HCT116 (cell line): ENCODE results near the gene OR4D9. TPM values are rescaled to one million over a fixed set of nuclear protein-coding genes. Genes with fewer than 3 reads are reported as not detected.

Source experiments
- ATAC-seq: fragments of 200-7000 bp; cut with Tn5 transposase; 2 replicates; pipeline ENCODE4 v1.9.1; 2020; ENCODE audit warnings: mild to moderate bottlenecking, moderate library complexity
- BruUV-seq: library from RNA; stranded (reverse); fragments of 400-500 nt; replicated peaks from 2 replicates; lab custom pipeline; 2021; lab: Mats Ljungman, UMichigan
- CTCF ChIA-PET: fragments of 300-600 bp; sonication (Branson Sonifier 250); formaldehyde crosslinking; loops from one replicate; lab custom pipeline; 2021; ENCODE audit warnings: antibody characterized with exemption; lab: Charles Lee
- POLR2A ChIA-PET: fragments of 300-600, 350-600 bp; sonication (Branson Sonifier 250); formaldehyde crosslinking; loops from one replicate; lab custom pipeline; 2021; ENCODE audit warnings: antibody characterized with exemption; lab: Charles Lee
- RAD21 ChIA-PET, 2 experiments: fragments of 300-600 bp; sonication (Branson Sonifier 250); formaldehyde crosslinking; loops; one replicate each; lab custom pipeline; 2023; ENCODE audit warnings: low total read pairs in 2 of 2; ENCODE audit not compliant: uncharacterized antibody in 2 of 2, unreplicated experiment in 2 of 2, low non-redundant PET in 1 of 2; lab: Charles Lee
- DNase-seq: peaks from one replicate; pipeline ENCODE4 v3.0.0-alpha.2; 2010; ENCODE audit warnings: low read depth, low spot score
- H2AFZ ChIP-seq: fragments of 200-600 bp; shearing (Covaris generic), sonication (generic); 2 replicates; pipeline ENCODE4 v1.6.1; 2017; ENCODE audit warnings: low read depth, mixed run types, mixed read lengths, antibody characterized with exemption, low read length; ENCODE audit not compliant: poor library complexity, severe bottlenecking
- H3K27ac ChIP-seq: 2 replicates; pipeline ENCODE4 v1.5.1; 2012; ENCODE audit warnings: low read depth, low read length
- H3K27me3 ChIP-seq: fragments of 200-600 bp; sonication (generic); 2 replicates; pipeline ENCODE4 v1.6.1; 2016; ENCODE audit warnings: mixed run types, low read length, mixed read lengths; ENCODE audit not compliant: insufficient read depth
- H3K36me3 ChIP-seq, 2 experiments: fragments of 200-500 bp in 1 of 2; fragments of 200-600 bp in 1 of 2; sonication (Bioruptor generic) in 1 of 2; sonication (generic) in 1 of 2; 2 replicates each; pipeline versions ENCODE4 v1.5.1 to v1.6.1; 2014 to 2016; ENCODE audit warnings: low read length in 2 of 2, inconsistent platforms in 1 of 2, mixed read lengths in 1 of 2, mixed run types in 1 of 2; ENCODE audit not compliant: insufficient read depth in 2 of 2, control insufficient read depth in 1 of 2
- H3K4me1 ChIP-seq, 2 experiments: fragments of 200-600 bp in 1 of 2; sonication (generic) in 1 of 2; 2 replicates each; pipeline versions ENCODE4 v1.5.1 to v1.6.1; 2012 to 2017; ENCODE audit warnings: low read length in 2 of 2, inconsistent platforms in 1 of 2, mild to moderate bottlenecking in 1 of 2, mixed read lengths in 1 of 2, mixed run types in 1 of 2, moderate library complexity in 1 of 2; ENCODE audit not compliant: insufficient read depth in 2 of 2, control insufficient read depth in 1 of 2
- H3K4me2 ChIP-seq: fragments of 200-600 bp; sonication (generic); 2 replicates; pipeline ENCODE4 v1.6.1; 2017; ENCODE audit warnings: mixed run types, low read length, mixed read lengths
- H3K4me3 ChIP-seq, 2 experiments: fragments of 200-600 bp in 1 of 2; sonication (generic) in 1 of 2; replicated peaks in 1 of 2; 2 replicates each; pipeline ENCODE4 v1.5.1; 2011 to 2016; ENCODE audit warnings: low read length in 2 of 2, control low read depth in 1 of 2, low read depth in 1 of 2, mild to moderate bottlenecking in 1 of 2, mixed read lengths in 1 of 2, mixed run types in 1 of 2
- H3K79me2 ChIP-seq: fragments of 200-600 bp; sonication (generic); 2 replicates; pipeline ENCODE4 v1.6.1; 2017; ENCODE audit warnings: mild to moderate bottlenecking, mixed run types, low read length, moderate library complexity, mixed read lengths; ENCODE audit not compliant: insufficient read depth
- H3K9ac ChIP-seq: fragments of 200-600 bp; sonication (generic); 2 replicates; pipeline ENCODE4 v1.6.1; 2016; ENCODE audit warnings: low read length, mixed read lengths
- H3K9me2 ChIP-seq: fragments of 200-600 bp; sonication (generic), shearing (Covaris generic); 2 replicates; pipeline ENCODE4 v1.6.1; 2017; ENCODE audit warnings: mixed run types, mild to moderate bottlenecking, moderate library complexity; ENCODE audit not compliant: insufficient read depth
- H3K9me3 ChIP-seq, 2 experiments: fragments of 200-500 bp in 1 of 2; fragments of 200-600 bp in 1 of 2; sonication (Bioruptor generic) in 1 of 2; sonication (generic) in 1 of 2; 2 replicates each; pipeline ENCODE4 v1.6.1; 2014 to 2017; ENCODE audit warnings: low read length in 2 of 2, mixed read lengths in 2 of 2, inconsistent platforms in 1 of 2, low read depth in 1 of 2, mild to moderate bottlenecking in 1 of 2, mixed run types in 1 of 2, moderate library complexity in 1 of 2; ENCODE audit not compliant: control insufficient read depth in 1 of 2, insufficient read depth in 1 of 2
- H4K20me1 ChIP-seq: fragments of 200-600 bp; sonication (generic), shearing (Covaris generic); 2 replicates; pipeline ENCODE4 v1.6.1; 2017; ENCODE audit warnings: mixed run types, mild to moderate bottlenecking, moderate library complexity; ENCODE audit not compliant: insufficient read depth
- CEBPB ChIP-seq: IDR thresholded peaks from 2 replicates; pipeline ENCODE4 v1.6.1; 2012; ENCODE audit warnings: low read depth
- FOSL1 ChIP-seq: IDR thresholded peaks from 2 replicates; pipeline ENCODE4 v1.6.1; 2012; ENCODE audit warnings: low read depth
- POLR2AphosphoS5 ChIP-seq: IDR thresholded peaks from 2 replicates; pipeline ENCODE4 v1.6.1; 2011; ENCODE audit warnings: mild to moderate bottlenecking, low read depth, low read length, moderate library complexity
- SIN3A ChIP-seq: IDR thresholded peaks from 2 replicates; pipeline ENCODE4 v1.6.1; 2012; ENCODE audit warnings: low read depth
- SP1 ChIP-seq: IDR thresholded peaks from 2 replicates; pipeline ENCODE4 v1.6.1; 2012; ENCODE audit warnings: low read depth
- TCF7L2 ChIP-seq: IDR thresholded peaks from 2 replicates; pipeline ENCODE4 v1.7.0; 2011; ENCODE audit warnings: borderline replicate concordance, inconsistent platforms; ENCODE audit not compliant: insufficient read depth, insufficient read length; ENCODE audit errors: extremely low read depth
- ZNF274 ChIP-seq: fragments of 200-500 bp; sonication (Bioruptor generic); IDR thresholded peaks from 2 replicates; pipeline ENCODE4 v1.6.1; 2014; ENCODE audit warnings: mild to moderate bottlenecking, low read depth, low read length, inconsistent platforms
- intact Hi-C: fragments of 100-400 bp; cut with micrococcal nuclease; formaldehyde crosslinking; loops from 2 replicates; pipeline ENCODE4 v1.10.0; 2022
- total RNA-seq: library from RNA; stranded (reverse); gene quantifications from one replicate; pipeline ENCODE4 v1.2.1, GENCODE V29; 2021; ENCODE audit not compliant: unreplicated experiment
- TF ChIP-seq, protein P1 (sequence below): IDR thresholded peaks from 2 replicates; pipeline ENCODE4 v1.6.1; 2012
- TF ChIP-seq, protein P2 (sequence below), 3 experiments: fragments of 200-600 bp in 1 of 3; sonication (generic) in 1 of 3; IDR thresholded peaks in 2 of 3; conservative IDR thresholded peaks in 1 of 3; 2 replicates each; pipeline ENCODE4 v1.5.1; 2012 to 2017; ENCODE audit warnings: low read depth in 2 of 3, low read length in 2 of 3, antibody characterized with exemption in 1 of 3, borderline replicate concordance in 1 of 3, control low read depth in 1 of 3, mild to moderate bottlenecking in 1 of 3, mixed read lengths in 1 of 3, mixed run types in 1 of 3, moderate library complexity in 1 of 3; ENCODE audit not compliant: insufficient read depth in 1 of 3
- TF ChIP-seq, protein P3 (sequence below): IDR thresholded peaks from 2 replicates; pipeline ENCODE4 v1.6.1; 2012

Gene OR4D9
- total RNA-seq, 1 experiment from 2014 or later, result not detected

DNA sequence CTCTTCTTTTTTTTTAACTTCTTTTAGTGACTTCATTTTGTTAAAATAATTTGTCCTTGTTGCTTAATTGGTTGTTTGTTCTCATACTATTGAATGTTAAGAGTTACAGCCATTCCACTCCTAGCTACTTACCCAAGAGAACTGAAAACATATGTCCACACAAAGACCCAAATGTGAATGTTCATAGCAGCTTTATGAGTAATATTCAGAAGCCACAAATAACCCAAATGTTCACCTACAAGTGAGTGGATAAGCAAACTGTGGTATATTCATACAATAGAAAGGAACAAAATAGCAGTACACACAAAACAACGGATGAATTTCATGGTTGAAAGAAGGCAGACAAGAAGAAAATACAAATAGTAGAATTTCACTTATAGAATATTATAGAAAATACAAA, 9.4 kb upstream of the OR4D9 start:
- TF ChIP-seq, protein P1, sequence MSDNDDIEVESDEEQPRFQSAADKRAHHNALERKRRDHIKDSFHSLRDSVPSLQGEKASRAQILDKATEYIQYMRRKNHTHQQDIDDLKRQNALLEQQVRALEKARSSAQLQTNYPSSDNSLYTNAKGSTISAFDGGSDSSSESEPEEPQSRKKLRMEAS, result no peak
- TF ChIP-seq, protein P2, sequence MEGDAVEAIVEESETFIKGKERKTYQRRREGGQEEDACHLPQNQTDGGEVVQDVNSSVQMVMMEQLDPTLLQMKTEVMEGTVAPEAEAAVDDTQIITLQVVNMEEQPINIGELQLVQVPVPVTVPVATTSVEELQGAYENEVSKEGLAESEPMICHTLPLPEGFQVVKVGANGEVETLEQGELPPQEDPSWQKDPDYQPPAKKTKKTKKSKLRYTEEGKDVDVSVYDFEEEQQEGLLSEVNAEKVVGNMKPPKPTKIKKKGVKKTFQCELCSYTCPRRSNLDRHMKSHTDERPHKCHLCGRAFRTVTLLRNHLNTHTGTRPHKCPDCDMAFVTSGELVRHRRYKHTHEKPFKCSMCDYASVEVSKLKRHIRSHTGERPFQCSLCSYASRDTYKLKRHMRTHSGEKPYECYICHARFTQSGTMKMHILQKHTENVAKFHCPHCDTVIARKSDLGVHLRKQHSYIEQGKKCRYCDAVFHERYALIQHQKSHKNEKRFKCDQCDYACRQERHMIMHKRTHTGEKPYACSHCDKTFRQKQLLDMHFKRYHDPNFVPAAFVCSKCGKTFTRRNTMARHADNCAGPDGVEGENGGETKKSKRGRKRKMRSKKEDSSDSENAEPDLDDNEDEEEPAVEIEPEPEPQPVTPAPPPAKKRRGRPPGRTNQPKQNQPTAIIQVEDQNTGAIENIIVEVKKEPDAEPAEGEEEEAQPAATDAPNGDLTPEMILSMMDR (IDR thresholded peaks at IDR 0.05 in 2 of 3, conservative IDR thresholded peaks at IDR 0.05 in 1 of 3; ENCODE audit: borderline replicate concordance in 1 of 3, insufficient read depth in 1 of 3, low read depth in 2 of 3, low read length in 2 of 3), result no peak
- TF ChIP-seq ZNF274, result no peak
- TF ChIP-seq FOSL1, result no peak
- TF ChIP-seq, protein P3, sequence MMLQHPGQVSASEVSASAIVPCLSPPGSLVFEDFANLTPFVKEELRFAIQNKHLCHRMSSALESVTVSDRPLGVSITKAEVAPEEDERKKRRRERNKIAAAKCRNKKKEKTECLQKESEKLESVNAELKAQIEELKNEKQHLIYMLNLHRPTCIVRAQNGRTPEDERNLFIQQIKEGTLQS, result no peak
- no peak for TF ChIP-seq TCF7L2
- no peak for TF ChIP-seq SIN3A
- TF ChIP-seq SP1, result no peak
- no peak for TF ChIP-seq POLR2AphosphoS5
- TF ChIP-seq CEBPB, result no peak
- Histone ChIP-seq H3K4me3 (no peak overlapping the region), H4K20me1 (no peaks in the 10 kb centered on the region), H3K4me2 (no peak overlapping the region), H3K27ac (no peak overlapping the region), H3K9ac (no peak overlapping the region), H3K27me3 (no peaks in the 10 kb centered on the region), H2AFZ (no peak overlapping the region), H3K9me3 (no peaks in the 10 kb centered on the region), H3K36me3 (no peaks in the 10 kb centered on the region), H3K4me1 (no peaks in the 10 kb centered on the region), H3K79me2 (no peaks in the 10 kb centered on the region), H3K9me2 (no peaks in the 10 kb centered on the region)
- CTCF ChIA-PET, result no interaction called here
- POLR2A ChIA-PET, result no interaction called here
- RAD21 ChIA-PET, result no interaction called here
- no TSS peak for BruUV-seq
- DNase-seq (no peak), ATAC-seq (no peak)
- intact Hi-C loops, result no loop called here
